ENCODE results near the gene RRP15.
A peak's percentile ranks its signal among the peaks of the same experiment; 100 is the strongest.

The RRP15 gene, protein sequence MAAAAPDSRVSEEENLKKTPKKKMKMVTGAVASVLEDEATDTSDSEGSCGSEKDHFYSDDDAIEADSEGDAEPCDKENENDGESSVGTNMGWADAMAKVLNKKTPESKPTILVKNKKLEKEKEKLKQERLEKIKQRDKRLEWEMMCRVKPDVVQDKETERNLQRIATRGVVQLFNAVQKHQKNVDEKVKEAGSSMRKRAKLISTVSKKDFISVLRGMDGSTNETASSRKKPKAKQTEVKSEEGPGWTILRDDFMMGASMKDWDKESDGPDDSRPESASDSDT

GRCh38 chr1:218284917-218285635 lies at the start of gene RRP15:
TSS of gene RRP15 (plus strand) at chr1:218285293. CDS start at chr1:218285317, 24 bp downstream.
- peak; percentile 86 for FAIRE-seq

DNA sequence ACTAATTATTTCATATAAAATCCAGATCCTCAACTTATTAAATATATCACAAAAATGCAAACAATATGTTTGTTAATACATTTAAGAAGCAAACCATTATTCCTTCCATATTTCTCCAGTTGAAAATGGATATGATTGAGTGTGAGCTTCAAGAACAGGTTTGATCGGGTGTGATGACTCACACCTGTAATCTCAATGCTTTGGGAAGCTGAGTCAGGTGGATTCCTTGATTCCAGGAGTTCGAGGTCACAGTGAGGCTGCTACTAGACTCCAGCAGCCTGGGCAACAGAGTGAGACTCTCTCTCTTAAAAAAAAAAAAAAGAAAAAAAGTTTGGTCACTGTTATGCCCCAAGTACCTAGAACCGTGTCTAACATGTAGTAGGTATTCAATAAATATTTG lies 42.9 kb upstream of the RRP15 start:
- FAIRE-seq = no peak

- FAIRE-seq = no peak
Observed at GRCh38 chr1:218247339-218247738, 37.8 kb upstream of the RRP15 start.

DNA sequence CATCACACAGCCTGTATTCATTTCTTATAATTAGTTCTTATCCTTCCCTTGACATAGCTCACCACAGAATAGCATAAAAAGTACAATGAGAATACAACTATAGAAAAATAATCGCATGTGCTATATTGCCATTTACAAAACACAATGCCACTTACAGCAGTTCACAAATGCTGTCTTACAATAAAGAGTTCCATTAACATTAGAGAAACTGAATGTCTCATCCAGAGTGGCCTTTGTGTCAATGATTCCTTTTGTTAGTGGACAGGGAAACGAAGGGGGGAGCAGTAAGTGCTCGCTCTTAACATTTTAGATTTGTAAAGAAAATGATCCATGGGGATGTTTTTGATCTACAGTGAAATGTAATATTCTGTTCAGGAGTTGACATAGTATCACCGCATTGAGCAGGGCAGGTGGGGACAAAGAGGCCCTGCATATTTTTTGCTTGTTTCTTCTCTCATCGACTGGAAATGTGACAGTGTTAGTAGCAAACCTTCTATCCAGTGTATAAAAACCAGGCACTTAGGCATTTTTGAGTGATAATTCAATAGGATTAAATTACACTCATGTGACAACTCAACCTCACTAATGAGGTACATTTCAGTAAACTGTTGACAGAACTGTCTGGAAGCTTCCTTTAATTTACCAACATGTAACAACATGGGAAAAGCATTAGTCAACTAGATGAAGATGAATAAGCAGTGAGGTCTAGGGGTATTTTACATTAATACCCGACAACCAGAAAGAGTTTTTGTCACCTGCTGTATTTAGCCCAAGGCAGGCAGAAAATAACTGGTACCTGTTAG lies 35.6 kb upstream of the RRP15 start:
- FAIRE-seq = no peak

GRCh38 chr1:218250492-218250891 lies 34.6 kb upstream of the RRP15 start:
- peak; percentile 80 for FAIRE-seq

GRCh38 chr1:218254296-218254946 lies 30.7 kb upstream of the RRP15 start:
- FAIRE-seq = no peak

DNA sequence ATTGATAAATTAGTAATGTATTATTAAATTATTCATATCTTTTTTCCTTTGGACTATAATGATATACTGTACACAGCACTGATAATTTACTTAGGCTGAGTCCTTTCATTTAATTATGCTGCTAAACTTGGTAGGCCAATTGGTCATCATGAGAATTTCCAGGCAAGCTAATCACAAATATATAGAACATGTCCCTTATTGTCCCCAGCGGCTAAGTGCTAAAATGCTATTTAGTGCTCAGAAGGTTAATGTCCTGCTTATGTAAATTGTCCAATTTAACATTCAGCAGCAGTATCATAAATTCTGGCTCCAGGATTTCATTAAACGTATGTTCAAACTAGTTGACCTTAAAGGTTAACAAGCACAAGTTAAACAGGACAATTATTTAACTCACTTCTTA lies 30.0 kb upstream of the RRP15 start:
- no peak for FAIRE-seq

- FAIRE-seq = peak; percentile 39
Observed at GRCh38 chr1:218257371-218257770, 27.7 kb upstream of the RRP15 start.

DNA sequence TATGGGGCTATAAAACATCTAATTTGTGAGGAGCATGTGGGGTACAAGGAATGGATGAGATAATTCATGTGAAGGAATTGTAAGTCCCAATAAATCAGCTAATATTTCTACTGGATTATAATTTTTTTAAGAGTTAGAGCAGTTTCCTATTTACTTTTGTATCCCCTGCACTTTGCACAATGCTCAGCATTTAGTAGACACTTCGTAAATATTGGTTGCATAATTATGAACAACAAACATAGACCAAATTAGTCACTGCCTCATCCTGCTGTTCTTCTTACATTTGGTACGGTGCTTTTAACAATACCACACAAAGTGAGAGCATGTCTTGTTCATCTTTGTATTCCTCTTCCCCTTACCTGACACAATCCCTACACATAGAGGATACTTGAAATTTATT lies 27.1 kb upstream of the RRP15 start:
- no peak for FAIRE-seq

DNA sequence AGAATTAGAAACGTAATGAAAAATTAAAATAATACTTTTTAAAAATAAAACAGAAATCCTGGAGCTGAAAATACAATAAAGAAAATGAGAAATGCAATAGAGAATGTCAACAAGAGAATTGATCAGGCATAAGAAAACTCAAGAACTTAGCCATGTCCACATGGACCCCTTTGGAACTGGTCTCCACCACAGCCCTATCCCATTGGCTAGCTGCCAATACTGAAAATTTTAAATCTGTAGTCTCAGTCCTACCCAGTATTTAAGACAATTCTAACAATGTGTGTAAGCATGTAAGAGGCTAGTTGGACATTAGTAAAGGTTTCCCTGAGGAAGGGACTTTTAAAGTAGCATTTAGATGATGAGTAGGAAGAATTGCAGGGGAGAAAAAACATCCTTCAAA lies 25.8 kb upstream of the RRP15 start:
- no peak for FAIRE-seq

DNA sequence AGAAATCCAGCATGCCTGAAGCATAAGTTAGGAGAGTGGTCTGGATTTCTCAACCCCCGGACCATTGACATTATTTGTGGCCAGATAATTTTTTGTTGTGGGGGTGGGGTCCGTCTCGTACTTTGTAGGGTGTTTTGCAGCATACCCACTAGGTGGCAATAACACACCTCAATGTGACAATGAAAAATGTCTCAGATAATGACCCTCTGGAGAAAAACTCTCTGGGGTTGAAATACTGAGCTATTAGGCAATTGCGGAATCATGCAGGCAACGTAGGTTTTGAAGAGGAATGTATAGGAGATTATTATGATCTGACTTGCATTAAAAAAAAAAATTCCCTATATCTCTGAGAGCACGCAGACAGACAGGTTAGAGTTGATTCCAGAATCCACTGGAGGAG lies 25.3 kb upstream of the RRP15 start:
- FAIRE-seq = peak; percentile 26

DNA sequence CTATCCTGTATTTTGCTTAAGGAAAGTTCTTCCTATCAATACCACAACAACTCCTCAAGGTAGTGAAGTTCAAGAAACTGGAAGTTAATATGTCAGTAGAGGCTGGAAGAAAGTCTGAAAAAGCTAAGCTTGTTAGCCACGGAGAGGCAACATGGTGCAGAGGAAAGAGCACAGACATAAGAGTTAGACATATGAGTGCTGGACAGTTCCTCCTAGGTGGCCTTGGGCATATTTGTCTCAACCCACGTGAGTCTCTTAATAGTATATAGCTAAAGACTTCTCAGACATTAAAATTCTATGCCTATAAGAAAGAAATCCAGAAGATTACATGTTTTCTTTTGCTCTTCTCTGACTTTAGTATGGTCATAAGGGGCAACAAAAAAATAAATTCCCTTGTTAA lies 22.8 kb upstream of the RRP15 start:
- FAIRE-seq = no peak

DNA sequence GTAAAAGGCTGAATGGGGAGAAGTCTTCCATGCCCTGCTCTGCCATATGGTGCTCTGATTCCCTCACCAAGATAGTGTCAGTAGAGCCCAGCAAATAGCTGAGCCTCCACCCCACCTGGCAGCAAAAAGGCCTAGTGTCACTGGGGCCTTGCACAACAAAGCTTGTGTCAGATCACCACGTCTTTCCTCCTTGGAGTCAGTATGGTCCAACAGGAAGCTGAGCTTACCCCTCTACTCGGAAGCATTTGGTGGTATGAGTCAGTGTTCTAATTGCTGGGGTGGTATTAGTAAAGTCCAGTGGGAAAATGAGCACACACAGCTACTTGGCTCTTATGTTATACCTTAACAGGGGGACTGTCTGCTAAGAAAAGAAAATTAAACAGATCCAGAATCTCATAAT lies 18.7 kb upstream of the RRP15 start:
- FAIRE-seq = no peak

DNA sequence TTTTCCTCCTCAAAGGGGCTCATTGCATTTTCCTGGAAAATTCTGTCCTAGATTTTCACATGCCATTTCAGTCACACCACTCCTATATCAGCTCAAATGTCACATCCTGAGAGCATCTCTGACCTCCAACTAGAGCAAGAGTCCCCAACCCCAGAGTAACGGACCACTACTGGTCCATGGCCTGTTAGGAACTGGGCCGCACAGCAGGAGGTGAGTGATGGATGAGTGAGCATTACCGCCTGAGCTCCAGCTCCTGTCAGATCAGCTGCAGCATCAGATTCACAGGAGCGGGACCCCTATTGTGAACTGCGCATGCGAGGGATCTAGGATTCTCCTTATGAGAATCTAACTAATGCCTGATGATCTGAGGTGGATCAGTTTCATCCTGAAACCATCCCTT lies 12.7 kb upstream of the RRP15 start:
- FAIRE-seq = no peak

GRCh38 chr1:218273762-218274479 lies 11.2 kb upstream of the RRP15 start:
- FAIRE-seq = no peak

GRCh38 chr1:218274511-218274910 lies 10.6 kb upstream of the RRP15 start:
- no peak for FAIRE-seq

- FAIRE-seq = no peak
Observed at GRCh38 chr1:218275823-218276222, 9.3 kb upstream of the RRP15 start.

DNA sequence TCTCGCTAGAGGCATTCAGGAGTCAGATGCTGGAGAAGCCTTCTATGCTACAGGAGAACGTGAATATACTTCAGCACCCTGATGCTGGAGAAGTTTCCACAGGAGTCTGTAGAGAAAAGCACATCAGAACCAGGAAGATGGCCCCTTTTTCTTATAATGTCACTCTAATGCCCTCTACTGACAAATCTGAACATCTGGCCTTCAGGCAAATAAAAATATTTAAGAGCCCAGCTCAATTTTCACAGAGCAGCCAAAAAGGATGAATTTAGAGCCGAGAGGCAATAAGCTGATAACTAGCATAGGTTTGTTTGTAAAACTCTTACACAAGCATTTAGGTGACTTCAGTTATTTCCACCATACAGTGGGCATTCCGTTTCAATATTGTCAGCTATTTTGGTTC lies 3.8 kb upstream of the RRP15 start:
- no peak for FAIRE-seq

GRCh38 chr1:218284377-218284916 lies 646 bp upstream of the RRP15 start:
- no peak for FAIRE-seq

- FAIRE-seq = no peak
Observed at GRCh38 chr1:218292515-218292914, 7.4 kb downstream of the RRP15 start.

DNA sequence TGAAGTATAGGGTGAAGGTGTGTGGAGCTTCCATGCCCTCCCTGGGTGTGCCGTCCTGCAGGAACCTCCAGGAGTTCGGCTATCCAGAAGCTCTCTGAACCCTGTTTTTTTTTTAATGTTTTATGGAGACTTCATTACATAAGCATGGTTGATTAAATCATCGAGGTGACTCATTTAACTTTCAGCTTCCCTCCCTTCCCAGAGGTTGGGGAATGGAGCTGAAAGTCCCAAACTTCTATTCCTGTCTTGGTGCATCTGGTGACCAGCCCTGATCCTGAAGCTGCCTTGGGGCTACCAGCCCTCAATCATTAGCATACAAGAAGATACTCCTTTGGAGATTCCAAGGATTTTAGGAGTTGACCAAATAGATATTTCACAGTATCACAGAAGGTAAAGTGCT lies 9.5 kb downstream of the RRP15 start:
- FAIRE-seq = no peak

DNA sequence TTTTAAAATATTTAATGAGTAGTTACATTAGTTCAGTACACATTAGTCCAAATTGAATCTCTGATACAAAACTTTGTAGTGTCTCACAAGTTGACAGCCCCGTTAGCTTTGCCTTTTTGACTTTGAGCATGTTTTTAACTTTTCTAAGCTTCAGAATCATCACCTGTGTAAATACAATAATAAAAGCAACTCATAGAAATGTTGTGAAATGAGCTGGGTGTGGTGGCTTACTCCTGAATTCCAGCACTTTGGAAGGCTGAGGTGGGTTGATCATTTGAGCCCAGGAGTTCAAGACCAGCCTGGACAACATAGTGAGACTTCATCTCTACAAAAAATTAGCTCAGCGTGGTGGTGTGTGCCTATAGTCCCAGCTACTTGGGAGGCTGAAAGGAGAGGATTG lies 11.1 kb downstream of the RRP15 start:
- FAIRE-seq = no peak
